HG02798 (cell line): ENCODE measurements around the gene ATP5F1C.
"Not testable (repeated sequence)": the region's sequence is repeated elsewhere in the genome, so short reads cannot be mapped to it uniquely, and the experiment has no call there.

Experiments used
- ATAC-seq: cut with Tn5 transposase; IDR thresholded peaks from one replicate; pipeline ENCODE4 v1.9.1; 2021; ENCODE audit warnings: mild to moderate bottlenecking; ENCODE audit not compliant: unreplicated experiment, poor library complexity

ATP5F1C gene

GRCh38 chr10:7792541-7792940 is 4.6 kb downstream of the ATP5F1C start:
- no peak for ATAC-seq

- ATAC-seq: no peak
These were observed 6.5 kb downstream of the ATP5F1C start for GRCh38 chr10:7794251-7795026.

GRCh38 chr10:7795605-7796004 is 7.6 kb downstream of the ATP5F1C start:
- no peak for ATAC-seq

GRCh38 chr10:7797582-7797981 is 9.6 kb downstream of the ATP5F1C start:
- no peak for ATAC-seq

- no peak for ATAC-seq
These were observed 14.6 kb downstream of the ATP5F1C start for GRCh38 chr10:7802606-7803005.

- no peak for ATAC-seq
These were observed 16.2 kb downstream of the ATP5F1C start for GRCh38 chr10:7804216-7804615.

GRCh38 chr10:7804741-7805140 is 16.8 kb downstream of the ATP5F1C start:
- ATAC-seq: no peak

- ATAC-seq: no peak
These were observed 20.8 kb downstream of the ATP5F1C start for GRCh38 chr10:7808686-7809267.

GRCh38 chr10:7810443-7810842 is 22.5 kb downstream of the ATP5F1C start:
- no peak for ATAC-seq

- ATAC-seq: no peak
These were observed 23.0 kb downstream of the ATP5F1C start for GRCh38 chr10:7811000-7811399.

- ATAC-seq: not testable (repeated sequence)
These were observed 23.8 kb downstream of the ATP5F1C start for GRCh38 chr10:7811743-7812142.

GRCh38 chr10:7813481-7813880 is 25.5 kb downstream of the ATP5F1C start:
- no peak for ATAC-seq

- ATAC-seq: no peak
These were observed 29.6 kb downstream of the ATP5F1C start for GRCh38 chr10:7817576-7817975.

- ATAC-seq: peak; percentile 22
These were observed 30.0 kb downstream of the ATP5F1C start for GRCh38 chr10:7817984-7818294.

- peak; percentile 92 for ATAC-seq
These were observed 30.5 kb downstream of the ATP5F1C start, which contains the start of gene TAF3 for GRCh38 chr10:7818295-7819120. TSS of gene TAF3 (plus strand) at chr10:7818505. CDS start at chr10:7818710, 205 bp downstream.

GRCh38 chr10:7819121-7819460 is 31.1 kb downstream of the ATP5F1C start:
- peak; percentile 41 for ATAC-seq

- ATAC-seq: no peak
These were observed 36.3 kb downstream of the ATP5F1C start for GRCh38 chr10:7824251-7824650.

GRCh38 chr10:7826971-7827370 is 39.0 kb downstream of the ATP5F1C start:
- ATAC-seq: no peak

- no peak for ATAC-seq
These were observed 41.4 kb downstream of the ATP5F1C start for GRCh38 chr10:7829289-7829834.

- ATAC-seq: no peak
These were observed 44.1 kb downstream of the ATP5F1C start for GRCh38 chr10:7832060-7832459.

GRCh38 chr10:7833210-7833609 is 45.2 kb downstream of the ATP5F1C start:
- no peak for ATAC-seq
